NCI-H345 treated with DMSO at 0.1 percent for 48 hours (cell line): Measurements from ENCODE around the gene OTOA.
"Not testable (repeated sequence)": the region's sequence is repeated elsewhere in the genome, so short reads cannot be mapped to it uniquely, and the experiment has no call there.

ENCODE experiments used
- DNase-seq: peaks from one replicate; lab custom pipeline; 2025; ENCODE audit not compliant: unreplicated experiment; lab: John Stamatoyannopoulos, UW

OTOA gene

GRCh38 chr16:21667575-21667974, 3.8 kb downstream of the OTOA start:
- no peak for DNase-seq

GRCh38 chr16:21673469-21673868, 9.7 kb downstream of the OTOA start:
- DNase-seq, result no peak

- not testable (repeated sequence) for DNase-seq
Observed at GRCh38 chr16:21674456-21674855, 10.7 kb downstream of the OTOA start.

- DNase-seq, result not testable (repeated sequence)
Observed at GRCh38 chr16:21680714-21681113, 16.9 kb downstream of the OTOA start.

GRCh38 chr16:21683184-21683583, 19.4 kb downstream of the OTOA start:
- no peak for DNase-seq

GRCh38 chr16:21684199-21684598, 20.4 kb downstream of the OTOA start:
- DNase-seq, result no peak

- no peak for DNase-seq
Observed at GRCh38 chr16:21685034-21685455, 21.3 kb downstream of the OTOA start.

- DNase-seq, result no peak
Observed at GRCh38 chr16:21689107-21689506, 25.3 kb downstream of the OTOA start.

GRCh38 chr16:21690967-21691366, 27.2 kb downstream of the OTOA start:
- DNase-seq, result not testable (repeated sequence)

GRCh38 chr16:21694609-21695008, 30.8 kb downstream of the OTOA start:
- DNase-seq, result no peak

GRCh38 chr16:21697032-21697431, 33.3 kb downstream of the OTOA start:
- no peak for DNase-seq

GRCh38 chr16:21698169-21699032, 34.6 kb downstream of the OTOA start:
- no peak for DNase-seq

GRCh38 chr16:21701271-21701670, 37.5 kb downstream of the OTOA start:
- DNase-seq, result no peak

- DNase-seq, result no peak
Observed at GRCh38 chr16:21702276-21702675, 38.5 kb downstream of the OTOA start.

- DNase-seq, result no peak
Observed at GRCh38 chr16:21703156-21703555, 39.4 kb downstream of the OTOA start.

- DNase-seq, result no peak
Observed at GRCh38 chr16:21703589-21704174, 39.9 kb downstream of the OTOA start.

- DNase-seq, result no peak
Observed at GRCh38 chr16:21704266-21704665, 40.5 kb downstream of the OTOA start.

GRCh38 chr16:21704733-21705132, 41.0 kb downstream of the OTOA start:
- DNase-seq, result no peak

GRCh38 chr16:21708533-21709115, 44.9 kb downstream of the OTOA start:
- peak; percentile 55 for DNase-seq

- no peak for DNase-seq
Observed at GRCh38 chr16:21710938-21711337, 47.2 kb downstream of the OTOA start.

- no peak for DNase-seq
Observed at GRCh38 chr16:21713549-21714368, 50.0 kb downstream of the OTOA start.

- DNase-seq, result not testable (repeated sequence)
Observed at GRCh38 chr16:21714369-21714618, 50.5 kb downstream of the OTOA start.
